Measurements from ENCODE around the gene GHDC.

DNA sequence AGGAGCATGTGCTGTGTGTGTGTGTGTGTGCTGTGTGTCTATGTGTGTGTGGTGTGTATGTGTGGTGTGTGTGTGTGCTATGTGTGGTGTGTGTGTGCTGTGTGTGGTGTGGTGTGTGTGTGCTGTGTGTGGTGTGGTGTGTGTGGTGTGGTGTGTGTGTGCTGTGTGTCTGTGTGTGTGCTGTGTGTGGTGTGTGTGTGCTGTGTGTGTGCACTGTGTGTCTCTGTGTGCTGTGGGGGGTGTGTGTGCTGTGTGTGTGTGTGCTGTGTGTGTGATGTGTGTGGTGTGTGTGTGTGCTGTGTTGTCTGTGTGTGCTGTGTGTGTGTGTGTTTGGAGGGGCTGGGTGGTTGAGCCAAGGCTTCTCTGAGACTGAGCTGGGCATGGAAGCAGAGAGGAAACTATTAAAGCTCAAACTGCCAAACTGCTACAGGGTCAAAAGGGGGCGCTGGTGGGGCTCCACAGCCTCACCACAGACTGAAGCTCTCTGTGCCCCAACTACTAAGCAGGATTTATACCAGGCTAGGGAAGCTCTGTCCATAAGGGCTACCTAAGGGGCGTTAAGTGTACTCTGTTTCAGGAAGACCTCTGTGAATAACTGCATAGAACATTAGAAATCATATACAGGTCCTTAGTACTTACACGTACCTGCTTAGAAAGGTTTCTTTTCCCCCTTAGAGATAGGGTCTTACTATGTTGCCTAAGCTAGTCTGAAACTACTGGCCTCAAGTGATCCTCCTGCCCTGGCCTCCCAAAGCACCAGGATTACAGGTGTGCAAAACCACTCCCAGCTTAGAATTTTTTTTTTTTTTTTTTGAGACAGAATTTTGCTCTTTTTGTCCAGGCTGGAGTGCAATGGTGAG lies 27.8 kb upstream of the GHDC start:
- TF ChIP-seq CTCF (conservative IDR thresholded peaks at IDR 0.05) (peak; percentile 75), EZH2 (IDR thresholded peaks at IDR 0.05; ENCODE audit: low read depth) (no peak)
